ENCODE results near the gene ZDHHC7. TPM values are rescaled to one million over a fixed set of nuclear protein-coding genes. Genes with fewer than 3 reads are reported as not detected.

The ZDHHC7 gene
- total RNA-seq, 2 experiments from 2014 or later, result 39.8 to 44.6 TPM

- H3K4me3 Mint-ChIP-seq, result no peak overlapping the region
- intact Hi-C loops (cut with DNase I, micrococcal nuclease), result no loop called here
Measured at GRCh38 chr16:84955427-84955826, 55.9 kb downstream of the ZDHHC7 start.

GRCh38 chr16:84953190-84953746, 58.1 kb downstream of the ZDHHC7 start:
- ChIA-PET CTCF (interaction anchor here (0.6 to 4.7 kb wide), 5 partner anchors 16 to 232 kb away, joined by 3 to 69 read pairs (median 4); no protein-coding TSS in a partner anchor), POLR2A (interaction anchor here (0.7 to 1.6 kb wide), 2 partner anchors 157 to 199 kb away, joined by 3 to 10 read pairs; no protein-coding TSS in a partner anchor)
- Mint-ChIP-seq H3K9me3 (no peaks in the 10 kb centered on the region), H3K4me3 (no peak overlapping the region), H3K36me3 (ENCODE audit: low read depth) (no peaks in the 10 kb centered on the region), H3K27me3 (no peaks in the 10 kb centered on the region), H3K27ac (no peak overlapping the region), H3K4me1 (ENCODE audit: low read depth) (peaks cover 11% of the 10 kb centered on the region)
- H3K4me3 ChIP-seq (ENCODE audit: low read length), result no peak overlapping the region
- H3K9me3 ChIP-seq (ENCODE audit: control insufficient read depth in 1 of 2, insufficient read depth in 1 of 2, low read length in 2 of 2), result no peaks in the 10 kb centered on the region
- no peak for DNase-seq
- TF ChIP-seq CTCF (IDR thresholded peaks at IDR 0.05), result no peak
- intact Hi-C loops (cut with DNase I, micrococcal nuclease), result loop anchor here in 1 of 2 experiments (2.0 kb wide), 1 partner anchor 330 kb away; no protein-coding TSS in a partner anchor
- no peak for ATAC-seq (ENCODE audit: poor library complexity)
- no peaks in the 10 kb centered on the region for H3K36me3 ChIP-seq (ENCODE audit: insufficient read depth, low read length)
- peaks cover 0 to 2% of the 10 kb centered on the region in 2 experiments for H3K27me3 ChIP-seq (ENCODE audit: control insufficient read depth in 1 of 2, insufficient read depth in 2 of 2, low read length in 2 of 2)
- no peak overlapping the region for H3K27ac ChIP-seq (ENCODE audit: low read depth in 1 of 2, low read length in 2 of 2)
- H3K4me1 ChIP-seq (ENCODE audit: insufficient read depth, low read length), result peaks cover 22% of the 10 kb centered on the region

More at GRCh38 chr16:84955427-84955826, 55.9 kb downstream of the ZDHHC7 start:
- H3K4me1 ChIP-seq (ENCODE audit: insufficient read depth, low read length), result peaks cover 11% of the 10 kb centered on the region
- H3K36me3 Mint-ChIP-seq (ENCODE audit: low read depth), result no peaks in the 10 kb centered on the region
- TF ChIP-seq CTCF (IDR thresholded peaks at IDR 0.05), result no peak
- peaks cover 11% of the 10 kb centered on the region for H3K4me1 Mint-ChIP-seq (ENCODE audit: low read depth)
- H3K27ac ChIP-seq (ENCODE audit: low read depth in 1 of 2, low read length in 2 of 2), result no peak overlapping the region
- H3K27ac Mint-ChIP-seq, result no peak overlapping the region
- no peaks in the 10 kb centered on the region for H3K36me3 ChIP-seq (ENCODE audit: insufficient read depth, low read length)
- POLR2A ChIA-PET, result no interaction called here
- DNase-seq, result no peak
- H3K4me3 ChIP-seq (ENCODE audit: low read length), result no peak overlapping the region
- no peaks in the 10 kb centered on the region for H3K27me3 Mint-ChIP-seq
- H3K9me3 ChIP-seq (ENCODE audit: control insufficient read depth in 1 of 2, insufficient read depth in 1 of 2, low read length in 2 of 2), result no peaks in the 10 kb centered on the region
- CTCF ChIA-PET, result interaction anchor here (1.4 kb wide), 1 partner anchor 15 kb away, joined by 7 read pairs; no protein-coding TSS in a partner anchor
- peaks cover 0 to 2% of the 10 kb centered on the region in 2 experiments for H3K27me3 ChIP-seq (ENCODE audit: control insufficient read depth in 1 of 2, insufficient read depth in 2 of 2, low read length in 2 of 2)
- no peaks in the 10 kb centered on the region for H3K9me3 Mint-ChIP-seq
- no peak for ATAC-seq (ENCODE audit: poor library complexity)

GRCh38 chr16:84952335-84953189, 58.8 kb downstream of the ZDHHC7 start:
- peak; percentile 88 for TF ChIP-seq CTCF (IDR thresholded peaks at IDR 0.05)
- Histone ChIP-seq H3K27me3 (ENCODE audit: control insufficient read depth in 1 of 2, insufficient read depth in 2 of 2, low read length in 2 of 2) (peaks cover 0 to 5% of the 10 kb centered on the region in 2 experiments), H3K9me3 (ENCODE audit: control insufficient read depth in 1 of 2, insufficient read depth in 1 of 2, low read length in 2 of 2) (no peaks in the 10 kb centered on the region), H3K27ac (ENCODE audit: low read depth in 1 of 2, low read length in 2 of 2) (no peak overlapping the region), H3K36me3 (ENCODE audit: insufficient read depth, low read length) (no peaks in the 10 kb centered on the region), H3K4me3 (ENCODE audit: low read length) (no peak overlapping the region), H3K4me1 (ENCODE audit: insufficient read depth, low read length) (peaks cover 23% of the 10 kb centered on the region)
- Mint-ChIP-seq H3K27me3 (no peaks in the 10 kb centered on the region), H3K4me1 (ENCODE audit: low read depth) (peaks cover 11% of the 10 kb centered on the region), H3K36me3 (ENCODE audit: low read depth) (no peaks in the 10 kb centered on the region), H3K4me3 (no peak overlapping the region), H3K9me3 (no peaks in the 10 kb centered on the region), H3K27ac (no peak overlapping the region)
- ChIA-PET POLR2A (interaction anchor here (0.7 to 1.6 kb wide), 3 partner anchors 156 to 198 kb away, joined by 3 to 10 read pairs (median 3); no protein-coding TSS in a partner anchor), CTCF (interaction anchor here (0.6 to 4.7 kb wide), 20 partner anchors 11 to 720 kb away, joined by 3 to 69 read pairs (median 4); no protein-coding TSS in a partner anchor)
- DNase-seq, result peak; percentile 51 to 88 (median 62)
- ATAC-seq (ENCODE audit: poor library complexity), result peak; percentile 87
- intact Hi-C loops (cut with DNase I, micrococcal nuclease), result loop anchor here (1.0 to 2.0 kb wide), 2 partner anchors 198 to 330 kb away; no protein-coding TSS in a partner anchor

Measured in CD4-positive, alpha-beta T cell (primary cell).